GM18505 (cell line): ENCODE results near the gene STAG1.
"Not testable (repeated sequence)": the region's sequence is repeated elsewhere in the genome, so short reads cannot be mapped to it uniquely, and the experiment has no call there.

ENCODE experiments used
- ATAC-seq: cut with Tn5 transposase; IDR thresholded peaks from one replicate; pipeline ENCODE4 v1.9.1; 2021; ENCODE audit not compliant: unreplicated experiment
- POLR2A ChIP-seq: IDR thresholded peaks from 4 replicates; pipeline ENCODE4 v1.6.1; 2011; ENCODE audit warnings: borderline replicate concordance; ENCODE audit not compliant: insufficient read depth, insufficient read length; ENCODE audit errors: extremely low read depth

The STAG1 gene

DNA sequence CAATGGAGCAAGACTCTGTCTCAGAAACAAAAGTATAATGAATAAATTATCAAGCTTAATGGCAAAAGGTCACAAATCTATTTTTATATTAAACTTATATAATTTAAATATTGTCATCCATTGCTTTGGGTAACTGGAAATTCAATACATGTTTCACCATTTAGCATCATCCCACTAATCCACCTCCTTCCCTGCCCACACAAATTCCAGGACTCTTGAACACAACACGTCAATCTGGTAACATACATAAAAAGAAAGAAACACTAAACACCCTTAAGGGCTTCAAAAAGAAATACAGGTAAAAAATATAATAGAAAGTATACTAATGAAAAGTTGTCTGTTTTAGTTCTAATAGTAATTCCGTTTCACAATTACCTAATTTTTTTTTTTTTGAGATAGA lies 149.4 kb downstream of the STAG1 start:
- no peak for ATAC-seq
- TF ChIP-seq POLR2A = no peak

DNA sequence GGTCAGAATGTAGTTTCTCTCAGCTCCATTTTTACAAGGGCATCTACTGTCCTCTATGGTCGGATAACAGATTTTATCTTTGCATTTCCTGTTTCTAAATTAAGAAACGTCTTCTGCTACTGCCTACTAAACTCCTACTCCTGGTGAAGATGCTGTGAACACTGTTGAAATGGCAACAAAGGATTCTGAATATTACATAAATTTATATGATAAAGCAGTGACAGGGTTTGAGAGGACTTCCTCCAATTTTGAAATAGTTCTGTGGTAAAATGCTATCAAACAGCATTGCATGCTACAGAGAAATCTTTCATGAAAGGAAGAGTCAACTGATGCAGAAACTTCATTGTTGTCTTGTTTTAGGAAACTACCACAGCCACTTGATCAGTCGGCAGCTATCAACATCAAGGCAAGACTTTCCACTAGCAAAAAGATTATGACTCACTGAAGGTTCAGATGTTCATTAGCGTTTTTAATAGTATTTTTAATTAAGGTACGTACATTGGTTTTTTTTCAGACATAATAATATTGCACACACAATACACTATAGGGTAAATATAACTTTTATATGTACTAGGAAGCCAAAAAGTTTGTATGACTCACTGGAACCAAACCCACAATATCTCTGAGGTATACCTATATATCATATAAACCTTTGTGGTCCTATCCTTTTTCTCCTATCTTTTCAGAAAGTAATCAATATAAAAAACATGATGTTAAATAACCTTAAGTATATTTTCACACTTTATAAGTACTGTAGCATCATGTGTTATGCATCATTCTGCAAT lies 156.1 kb downstream of the STAG1 start:
- TF ChIP-seq POLR2A = no peak
- ATAC-seq = no peak

GRCh38 chr3:136586580-136586979 lies 165.6 kb downstream of the STAG1 start:
- TF ChIP-seq POLR2A = no peak
- no peak for ATAC-seq

DNA sequence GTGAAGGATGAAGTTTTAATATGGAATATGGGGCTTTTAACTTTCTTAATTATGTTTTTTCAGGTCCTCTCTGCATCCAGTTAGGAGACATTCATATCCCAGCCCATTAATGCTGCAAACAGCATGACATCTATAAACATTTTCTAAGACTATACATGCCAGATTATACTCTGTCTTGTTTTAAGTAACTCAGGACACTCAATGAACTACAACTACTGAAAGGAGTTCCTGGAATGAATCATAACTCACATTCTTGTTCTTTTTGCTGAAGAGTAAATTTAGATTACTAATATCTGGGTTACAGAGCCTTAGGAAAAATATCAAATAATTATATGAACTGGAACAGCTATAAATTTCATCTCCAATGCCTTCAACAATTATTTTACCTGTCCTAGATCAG lies 167.4 kb downstream of the STAG1 start:
- ATAC-seq = no peak
- no peak for TF ChIP-seq POLR2A

DNA sequence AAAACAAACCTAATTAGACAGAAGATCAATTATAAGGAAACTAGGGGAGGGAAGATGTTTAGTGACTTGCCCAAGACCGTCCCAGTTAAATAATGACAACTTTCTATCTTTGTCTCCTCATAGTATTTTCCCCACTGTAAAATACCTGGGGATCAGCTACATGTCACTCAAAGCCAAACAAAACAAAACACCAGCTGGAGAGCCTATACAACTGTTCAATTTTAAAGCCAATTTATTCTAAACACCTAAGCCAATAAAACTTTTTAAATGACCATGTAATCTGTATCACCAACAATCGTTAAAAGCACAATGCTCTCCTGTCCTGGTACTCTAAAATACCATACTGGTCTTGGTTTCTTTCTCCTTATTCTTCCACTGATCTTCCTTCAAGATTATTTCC lies 168.4 kb downstream of the STAG1 start:
- no peak for ATAC-seq
- TF ChIP-seq POLR2A = no peak

DNA sequence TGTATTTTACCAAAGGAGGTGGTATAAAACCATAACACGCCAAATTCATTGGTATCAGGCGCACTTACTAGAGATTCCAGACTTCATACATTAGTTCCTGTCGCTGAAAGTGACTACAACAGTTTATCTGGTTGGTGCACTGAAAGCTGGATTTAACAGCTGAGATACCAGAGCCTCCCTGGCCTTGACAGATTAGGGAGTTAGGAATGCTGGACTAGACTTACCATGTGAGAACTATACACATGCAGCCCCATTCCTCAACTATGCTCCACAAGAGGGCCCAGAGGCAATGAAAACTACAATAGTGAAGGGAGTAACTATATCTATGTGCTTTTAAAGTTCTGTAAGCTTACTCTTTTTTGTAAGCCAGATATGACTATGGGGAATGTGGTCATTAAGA lies 174.4 kb downstream of the STAG1 start:
- ATAC-seq = no peak
- no peak for TF ChIP-seq POLR2A

DNA sequence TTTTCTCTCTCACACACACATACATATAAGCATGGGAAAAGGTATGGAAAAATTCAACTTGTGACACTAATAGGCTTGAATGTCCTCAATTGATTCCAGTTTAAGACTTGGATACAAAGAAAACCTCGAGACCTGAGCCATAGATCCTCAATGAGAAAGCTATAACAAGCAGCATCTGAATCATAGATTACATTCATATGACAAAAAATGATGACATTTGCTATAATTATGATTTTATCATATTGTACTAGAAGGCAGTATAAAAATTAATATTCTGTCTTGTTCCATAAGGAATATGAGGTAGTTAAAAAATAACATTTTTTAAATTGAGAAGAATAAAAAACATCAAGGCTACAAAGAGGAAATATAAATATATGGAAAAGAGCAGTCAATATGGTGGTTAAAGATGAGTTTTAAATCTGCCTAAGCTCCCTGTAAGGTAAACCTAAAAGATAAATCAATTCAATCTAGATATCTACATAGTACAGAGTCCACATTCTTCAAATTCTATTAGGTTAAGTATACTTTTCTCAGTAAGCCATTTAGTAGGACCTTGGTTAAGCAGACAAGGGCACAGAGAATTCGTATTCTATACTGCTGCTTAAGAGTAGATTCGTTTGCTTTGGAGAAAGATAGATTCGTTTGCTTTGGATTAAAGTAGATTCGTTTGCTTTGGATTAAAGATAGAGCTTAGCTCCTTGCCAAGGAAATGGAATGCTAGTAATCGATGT lies 175.7 kb downstream of the STAG1 start:
- no peak for ATAC-seq
- no peak for TF ChIP-seq POLR2A

- no peak for TF ChIP-seq POLR2A
- no peak for ATAC-seq
These were observed 184.5 kb downstream of the STAG1 start for GRCh38 chr3:136567599-136568188.

DNA sequence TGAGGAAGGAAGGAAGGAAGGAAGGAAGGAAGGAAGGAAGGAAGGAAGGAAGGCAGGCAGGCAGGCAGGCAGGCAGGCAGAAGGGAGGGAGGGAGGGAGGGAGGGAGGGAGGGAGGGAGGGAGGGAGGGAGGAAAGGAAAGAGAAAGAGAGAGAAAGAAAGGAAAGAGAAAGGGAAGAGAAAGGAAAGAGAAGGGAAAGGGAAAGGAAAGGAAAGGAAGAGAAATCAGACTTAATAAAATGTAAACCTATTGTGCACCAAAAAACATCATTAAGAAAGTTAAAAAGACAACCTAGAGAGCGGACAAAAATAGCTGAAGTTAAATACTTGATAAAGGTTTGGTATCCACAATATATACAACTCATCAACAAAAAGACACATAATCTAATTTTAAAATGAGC lies 187.2 kb downstream of the STAG1 start:
- ATAC-seq = not testable (repeated sequence)

GRCh38 chr3:136562026-136562425 lies 190.2 kb downstream of the STAG1 start:
- no peak for TF ChIP-seq POLR2A
- ATAC-seq = no peak

DNA sequence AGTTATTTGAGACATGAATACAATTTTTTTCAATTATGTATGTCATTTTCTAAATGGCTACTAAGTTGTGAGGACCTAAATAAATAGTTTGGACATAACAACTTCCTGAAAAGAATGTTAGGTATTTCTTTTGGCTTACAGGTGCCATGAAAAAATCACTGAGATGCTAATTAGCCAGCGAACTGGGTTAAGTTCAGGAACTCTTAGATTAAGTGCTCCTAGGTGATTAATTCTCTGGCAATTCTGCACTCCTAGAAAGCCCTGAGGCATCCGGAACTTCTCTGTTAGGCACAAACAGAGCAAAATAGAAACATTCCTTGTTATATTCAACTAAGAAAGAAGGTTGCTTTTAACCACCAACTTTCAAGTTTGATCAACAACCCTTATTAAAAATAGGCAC lies 192.3 kb downstream of the STAG1 start:
- ATAC-seq = no peak
- no peak for TF ChIP-seq POLR2A

- not testable (repeated sequence) for ATAC-seq
These were observed 202.7 kb downstream of the STAG1 start for GRCh38 chr3:136549461-136549860.

DNA sequence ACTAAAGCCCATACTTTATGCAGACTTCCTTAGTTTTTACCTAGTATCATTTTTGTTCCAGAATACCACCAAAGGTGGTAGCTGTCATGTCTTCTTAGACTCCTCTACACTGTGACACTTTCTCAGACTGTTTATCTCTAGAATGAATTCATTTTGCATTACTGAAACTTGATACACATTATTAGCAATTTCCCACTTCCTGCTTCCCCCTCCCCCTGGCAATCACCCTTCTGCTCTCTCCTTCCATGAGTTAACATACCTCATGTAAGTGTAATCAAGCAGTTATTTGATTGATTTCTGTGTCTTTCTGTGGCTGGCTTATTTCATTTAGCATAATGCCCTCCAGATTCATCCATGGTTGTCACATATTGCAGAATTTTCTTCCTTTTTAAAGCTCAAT lies 204.9 kb downstream of the STAG1 start:
- TF ChIP-seq POLR2A = no peak
- ATAC-seq = no peak

DNA sequence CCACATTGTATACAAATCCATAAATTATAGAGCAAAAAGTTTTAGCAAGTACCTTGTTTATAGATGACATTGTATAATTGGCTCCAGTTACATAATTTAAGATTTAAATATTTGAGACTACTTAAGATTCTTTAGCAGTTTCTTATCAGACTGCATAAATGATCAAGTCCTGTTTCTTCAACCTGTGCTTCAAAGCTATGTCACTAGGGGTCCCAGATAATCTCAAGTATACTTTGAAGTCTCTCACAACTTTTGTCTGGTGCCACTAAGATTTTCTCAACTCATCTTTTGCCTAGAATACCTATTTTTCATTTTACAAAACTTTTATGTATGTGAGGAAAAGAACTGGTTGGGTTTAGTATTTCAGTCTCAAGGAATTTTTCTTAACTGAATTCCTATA lies 205.5 kb downstream of the STAG1 start:
- no peak for ATAC-seq
- TF ChIP-seq POLR2A = no peak
